Ramos (cell line): ENCODE results near the gene MTHFD1L.
"Not testable (repeated sequence)": the region's sequence is repeated elsewhere in the genome, so short reads cannot be mapped to it uniquely, and the experiment has no call there.

Experiments used
- in situ Hi-C: fragments of 300-500 bp; cut with MboI; formaldehyde crosslinking; loops from one replicate; pipeline ENCODE4 v1.14.3; 2022; ENCODE audit warnings: low sequenced_read_pairs; ENCODE audit not compliant: unreplicated experiment

The MTHFD1L gene

DNA sequence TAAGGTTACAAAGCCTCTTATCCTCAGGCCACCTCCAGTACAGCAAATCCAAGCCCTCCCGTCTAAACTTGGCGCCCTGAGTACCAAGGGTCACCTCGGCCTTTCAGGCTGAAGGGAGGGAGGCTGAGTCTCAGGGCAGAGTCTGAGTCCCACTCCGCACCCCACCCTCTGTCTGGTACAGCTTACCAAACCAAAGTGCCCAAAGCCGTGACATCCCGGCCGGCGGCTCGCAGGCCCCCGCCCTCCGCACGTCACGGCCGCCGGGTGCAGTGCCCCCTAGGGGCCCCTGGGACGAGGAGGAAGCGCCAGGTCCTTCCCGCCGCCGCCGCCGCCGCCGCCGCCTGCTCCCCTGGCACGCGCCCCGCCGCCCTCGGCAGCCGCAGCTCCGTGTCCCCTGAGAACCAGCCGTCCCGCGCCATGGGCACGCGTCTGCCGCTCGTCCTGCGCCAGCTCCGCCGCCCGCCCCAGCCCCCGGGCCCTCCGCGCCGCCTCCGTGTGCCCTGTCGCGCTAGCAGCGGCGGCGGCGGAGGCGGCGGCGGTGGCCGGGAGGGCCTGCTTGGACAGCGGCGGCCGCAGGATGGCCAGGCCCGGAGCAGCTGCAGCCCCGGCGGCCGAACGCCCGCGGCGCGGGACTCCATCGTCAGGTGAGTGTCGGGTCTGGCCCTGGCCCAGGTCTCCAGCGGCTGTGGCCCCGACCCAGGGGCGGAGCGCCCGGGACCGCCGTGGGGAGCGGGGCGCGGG lies at the start of gene MTHFD1L:
MTHFD1L (plus strand) TSS at position 297 of the 741 bp plus-strand sequence; CDS start at position 418, 121 bp downstream.
- in situ Hi-C loops: no loop called here

DNA sequence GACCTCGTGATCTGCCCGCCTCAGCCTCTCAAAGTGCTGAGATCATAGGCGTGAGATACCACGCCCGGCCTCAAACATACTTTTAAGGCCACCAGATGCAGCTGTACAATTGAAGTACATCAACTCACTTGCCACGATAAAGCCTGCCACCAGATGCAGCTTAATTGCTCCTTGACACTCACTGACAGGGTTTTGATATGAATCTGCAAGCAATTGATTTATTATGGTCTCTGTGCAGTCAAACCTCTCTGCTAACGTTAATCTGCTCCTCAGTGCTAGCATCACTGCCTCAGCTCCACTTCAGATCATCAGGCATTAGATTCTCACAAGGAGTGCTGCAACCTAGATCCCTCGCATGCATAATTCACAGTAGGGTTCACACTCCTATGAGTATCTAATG lies 48.9 kb upstream of the MTHFD1L start:
- in situ Hi-C loops: loop anchor here (10.0 kb wide), 1 partner anchor 732 kb away; no protein-coding TSS in a partner anchor

DNA sequence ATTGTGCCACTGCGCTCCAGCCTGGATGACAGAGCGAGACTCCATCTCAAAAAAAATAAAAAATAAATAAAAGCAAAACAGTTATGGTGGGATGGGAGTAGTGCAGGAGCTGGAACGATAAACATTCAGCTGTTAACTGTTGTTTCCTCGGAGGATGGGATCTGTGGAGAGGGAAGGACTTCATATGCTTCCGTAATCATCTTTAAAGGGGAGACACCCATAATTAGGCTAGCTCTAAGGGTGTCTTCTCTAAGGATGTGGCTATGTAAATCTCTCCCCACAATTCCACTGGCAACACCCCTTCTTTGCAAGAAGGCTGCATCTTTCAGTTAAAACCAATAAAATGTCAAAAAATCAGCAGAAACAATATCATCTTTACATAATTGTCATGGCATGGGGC lies 42.6 kb upstream of the MTHFD1L start:
- in situ Hi-C loops: no loop called here

DNA sequence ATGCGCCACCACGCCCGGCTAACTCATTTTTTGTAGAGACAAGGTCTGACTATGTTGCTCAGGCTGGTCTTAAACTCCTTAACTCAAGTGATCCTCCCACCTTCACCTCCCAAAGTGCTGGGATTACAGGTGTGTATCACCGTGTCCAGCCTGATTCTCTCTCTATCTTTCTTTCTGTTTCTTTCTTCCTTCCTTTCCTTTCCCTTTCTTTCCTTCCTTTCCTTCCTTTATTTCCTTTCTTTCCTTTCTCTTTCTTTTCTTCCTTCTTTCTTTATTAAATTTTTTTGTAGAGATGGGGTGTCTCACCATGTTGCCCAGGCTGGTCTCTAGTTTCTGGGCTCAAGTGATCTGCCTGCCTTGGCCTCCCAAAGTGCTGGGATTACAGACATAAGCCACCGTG lies 38.7 kb upstream of the MTHFD1L start:
- in situ Hi-C loops: no loop called here

DNA sequence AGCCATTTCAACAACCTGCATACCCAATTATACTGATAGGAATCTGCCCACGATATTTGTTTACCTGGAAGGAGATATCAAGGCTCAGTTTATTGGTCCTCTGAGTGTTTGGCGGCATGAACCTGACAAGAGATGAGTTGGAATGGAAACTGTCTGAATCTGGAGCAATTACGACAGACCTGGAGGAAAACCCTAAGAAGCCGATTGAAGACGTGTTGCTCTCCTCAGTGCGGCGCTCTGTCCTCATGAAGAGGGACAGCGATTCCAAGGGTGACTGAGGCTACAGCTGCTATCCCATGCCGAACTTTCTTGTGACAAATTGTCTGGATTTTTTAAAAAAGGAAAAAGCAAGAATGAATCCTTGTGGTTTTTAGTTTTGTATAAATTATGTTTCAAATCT lies 37.4 kb upstream of the MTHFD1L start:
- in situ Hi-C loops: not testable (repeated sequence)

DNA sequence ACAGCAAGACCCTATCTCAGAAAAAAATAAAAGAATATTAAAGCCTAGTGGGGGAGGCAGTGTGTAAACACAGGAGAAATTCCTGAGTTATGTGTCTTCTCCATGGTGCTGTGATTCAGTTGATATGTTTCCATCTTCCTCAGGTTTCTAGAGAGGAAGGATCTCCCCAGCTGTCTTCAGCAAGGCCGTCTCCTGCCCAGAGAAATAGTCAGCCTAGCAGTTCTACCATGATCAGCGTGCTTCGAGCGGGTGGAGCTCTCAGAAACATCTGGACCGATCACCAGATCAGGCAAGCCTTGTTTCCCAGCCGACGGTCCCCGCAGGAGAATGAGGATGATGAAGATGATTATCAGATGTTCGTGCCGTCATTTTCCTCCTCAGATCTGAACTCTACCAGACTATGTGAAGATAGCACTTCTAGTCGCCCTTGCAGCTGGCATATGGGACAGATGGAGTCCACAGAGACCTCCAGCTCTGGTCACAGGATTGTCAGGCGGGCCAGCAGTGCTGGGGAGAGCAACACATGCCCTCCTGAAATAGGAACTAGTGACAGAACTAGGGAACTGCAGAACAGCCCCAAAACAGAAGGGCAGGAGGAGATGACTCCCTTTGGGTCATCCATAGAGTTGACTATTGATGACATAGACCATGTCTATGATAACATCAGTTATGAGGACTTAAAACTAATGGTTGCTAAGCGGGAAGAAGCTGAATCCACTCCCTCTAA lies 34.9 kb upstream of the MTHFD1L start:
- in situ Hi-C loops: no loop called here

DNA sequence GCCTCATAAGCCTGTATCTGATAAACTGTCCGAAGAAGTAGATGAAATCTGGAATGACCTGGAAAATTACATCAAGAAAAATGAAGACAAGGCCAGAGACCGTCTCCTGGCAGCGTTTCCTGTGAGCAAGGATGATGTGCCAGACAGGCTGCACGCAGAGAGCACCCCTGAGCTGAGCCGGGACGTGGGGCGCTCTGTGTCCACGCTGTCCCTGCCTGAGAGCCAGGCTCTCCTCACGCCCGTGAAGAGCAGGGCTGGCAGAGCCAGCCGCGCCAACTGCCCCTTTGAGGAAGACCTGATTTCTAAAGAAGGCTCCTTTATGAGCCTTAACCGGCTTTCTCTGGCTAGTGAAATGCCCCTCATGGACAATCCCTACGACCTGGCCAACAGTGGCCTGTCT lies 33.9 kb upstream of the MTHFD1L start:
- in situ Hi-C loops: no loop called here

DNA sequence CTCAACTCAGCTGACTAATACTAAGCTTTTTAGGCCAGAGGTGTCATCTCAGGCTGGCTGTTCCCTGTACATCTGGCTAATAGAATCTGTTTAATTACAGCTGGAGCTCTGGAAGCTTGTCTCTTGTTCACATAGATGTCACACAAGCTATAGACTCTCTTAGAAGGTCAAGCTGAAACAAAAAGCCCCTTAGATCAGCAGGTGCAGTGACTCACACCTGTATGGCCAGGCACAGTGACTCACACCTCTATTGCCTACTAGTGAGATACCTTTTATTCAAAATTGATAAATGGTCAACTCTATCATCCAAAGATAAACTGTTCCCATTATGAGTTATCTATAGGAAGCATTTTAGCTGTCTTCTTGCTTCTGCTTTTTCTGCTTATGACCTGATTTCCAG lies 29.9 kb upstream of the MTHFD1L start:
- in situ Hi-C loops: no loop called here

DNA sequence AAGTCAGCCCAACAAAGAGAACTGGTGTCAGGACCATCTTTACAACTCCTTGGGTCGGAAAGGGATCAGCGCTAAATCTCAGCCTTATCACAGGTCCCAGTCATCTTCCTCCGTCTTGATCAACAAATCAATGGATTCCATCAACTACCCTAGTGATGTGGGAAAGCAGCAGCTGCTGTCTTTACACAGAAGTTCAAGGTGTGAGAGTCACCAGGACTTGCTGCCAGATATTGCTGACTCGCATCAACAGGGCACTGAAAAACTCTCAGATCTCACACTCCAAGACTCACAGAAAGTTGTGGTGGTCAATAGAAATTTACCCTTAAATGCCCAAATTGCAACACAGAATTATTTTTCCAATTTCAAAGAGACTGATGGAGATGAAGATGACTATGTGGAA lies 25.3 kb upstream of the MTHFD1L start:
- in situ Hi-C loops: no loop called here

DNA sequence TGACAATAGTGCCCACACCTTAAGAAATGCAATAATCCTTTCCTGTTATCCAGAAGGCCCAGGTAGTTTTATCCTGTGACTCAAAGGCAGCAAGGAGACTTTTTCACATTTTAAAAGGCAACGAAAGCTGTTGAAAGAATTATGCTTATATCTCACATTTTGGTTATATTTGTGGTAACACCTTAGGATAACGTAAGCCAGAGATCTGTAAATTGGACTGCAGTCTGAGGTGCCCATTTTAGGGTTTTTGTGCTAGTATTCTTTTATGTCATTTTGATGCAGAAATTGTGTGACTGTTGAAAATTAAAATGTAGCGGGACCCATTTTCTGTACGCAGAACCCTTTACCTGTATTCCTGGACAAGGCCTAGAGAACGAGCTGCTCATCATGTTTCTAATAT lies 24.3 kb upstream of the MTHFD1L start:
- in situ Hi-C loops: no loop called here

DNA sequence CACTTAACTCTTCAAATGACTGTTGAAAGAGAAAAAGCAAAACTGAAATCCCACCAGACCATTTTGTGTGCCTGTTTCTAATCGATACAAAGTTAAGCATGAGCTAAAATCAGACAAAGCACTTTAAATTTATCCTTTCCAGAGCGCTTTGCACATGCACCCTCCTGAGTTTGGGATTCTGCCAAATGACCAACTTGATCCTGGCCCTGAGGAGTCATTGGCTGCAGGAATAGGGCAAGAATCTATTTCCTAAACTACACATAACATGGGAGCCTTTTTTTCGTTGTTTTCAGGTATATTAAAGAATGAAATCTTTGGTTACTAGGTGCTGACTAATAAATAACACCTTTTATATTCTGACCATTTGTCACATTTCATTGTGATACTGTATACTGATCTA lies 23.8 kb upstream of the MTHFD1L start:
- in situ Hi-C loops: no loop called here

DNA sequence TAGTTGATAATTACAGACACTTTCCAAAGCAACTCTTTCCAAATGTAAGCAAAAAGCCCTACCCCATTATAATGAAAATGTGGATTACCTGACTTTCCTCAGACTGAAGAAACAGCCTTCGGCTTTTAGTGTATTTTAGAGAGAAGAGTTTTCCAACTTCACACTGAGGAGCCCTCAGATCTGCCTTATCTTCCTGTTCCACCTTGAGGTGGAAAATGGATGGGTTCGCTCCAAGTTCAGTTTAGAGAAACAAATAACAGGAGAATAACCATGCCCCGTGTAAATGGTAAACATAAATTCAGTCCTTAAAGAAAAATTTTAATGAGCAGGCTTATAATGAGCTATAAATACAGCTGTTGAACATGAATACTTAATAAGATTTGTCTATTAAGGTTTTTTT lies 21.1 kb upstream of the MTHFD1L start:
- in situ Hi-C loops: no loop called here

DNA sequence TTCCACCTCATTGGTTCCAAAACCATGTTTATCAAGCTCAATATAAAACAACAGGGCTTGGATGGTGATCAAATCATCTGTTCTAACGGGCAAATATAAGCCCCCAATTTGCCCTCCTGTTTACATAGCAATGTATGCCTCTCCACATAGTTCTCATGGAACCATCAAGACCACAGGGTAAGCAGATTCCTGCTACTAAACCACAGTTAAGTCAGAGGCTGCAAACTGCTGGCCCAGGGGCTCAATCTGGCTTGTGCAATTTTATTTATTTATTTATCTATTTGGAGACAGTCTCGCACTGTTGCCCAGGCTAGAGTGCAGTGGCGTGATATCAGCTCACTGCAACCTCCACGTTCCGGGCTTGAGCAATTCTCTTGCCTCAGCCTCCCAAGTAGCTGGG lies 18.9 kb upstream of the MTHFD1L start:
- in situ Hi-C loops: no loop called here

DNA sequence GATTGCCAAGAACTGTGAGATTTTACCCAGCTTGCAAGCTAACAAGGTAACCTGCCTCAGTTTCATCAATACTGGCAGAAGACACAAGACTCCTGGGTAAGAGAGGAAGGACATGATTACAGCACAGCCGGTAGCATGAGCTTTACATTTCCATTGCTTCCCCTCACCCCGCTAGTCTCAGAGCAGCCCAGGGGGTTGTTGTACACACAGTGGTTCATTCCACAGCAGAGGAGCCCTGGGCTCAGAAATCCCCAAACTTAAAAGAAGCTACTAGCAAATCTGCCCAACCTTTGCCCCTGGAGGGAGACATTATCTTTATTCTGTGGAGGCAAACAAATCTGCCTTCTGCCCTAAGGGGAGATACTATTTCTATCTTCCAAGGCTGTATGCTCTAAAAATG lies 17.1 kb upstream of the MTHFD1L start:
- in situ Hi-C loops: no loop called here

DNA sequence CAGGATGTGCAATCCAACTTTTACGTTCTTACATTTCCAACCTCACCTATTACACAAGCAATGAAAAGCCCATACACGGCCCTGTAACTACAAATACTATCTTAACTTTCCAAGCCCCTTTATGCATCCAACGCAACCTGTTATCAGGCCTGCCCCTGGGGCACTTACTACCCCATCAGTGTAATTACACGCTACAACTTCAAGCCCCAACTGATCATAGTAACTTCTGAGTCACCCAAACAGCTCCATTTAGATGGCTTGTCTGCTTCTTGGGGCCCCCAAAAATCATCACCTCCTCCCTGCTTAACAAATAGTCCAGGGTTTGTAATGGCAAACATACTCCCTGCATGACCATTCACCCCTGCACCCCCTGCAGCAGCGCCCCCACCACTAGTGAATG lies 11.1 kb upstream of the MTHFD1L start:
- in situ Hi-C loops: not testable (repeated sequence)

DNA sequence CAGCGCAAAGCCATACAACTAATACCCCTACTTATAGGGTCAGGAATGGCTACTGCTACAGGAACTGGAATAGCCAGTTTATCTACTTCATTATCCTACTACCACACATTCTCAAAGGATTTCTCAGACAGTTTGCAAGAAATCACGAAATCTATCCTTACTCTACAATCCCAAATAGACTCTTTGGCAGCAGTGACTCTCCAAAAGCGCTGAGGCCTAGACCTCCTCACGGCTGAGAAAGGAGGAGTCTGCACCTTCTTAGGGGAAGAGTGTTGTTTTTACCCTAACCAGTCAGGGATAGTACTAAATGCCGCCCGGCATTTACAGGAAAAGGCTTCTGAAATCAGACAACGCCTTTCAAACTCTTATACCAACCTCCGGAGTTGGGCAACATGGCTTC lies 10.3 kb upstream of the MTHFD1L start:
- in situ Hi-C loops: not testable (repeated sequence)

DNA sequence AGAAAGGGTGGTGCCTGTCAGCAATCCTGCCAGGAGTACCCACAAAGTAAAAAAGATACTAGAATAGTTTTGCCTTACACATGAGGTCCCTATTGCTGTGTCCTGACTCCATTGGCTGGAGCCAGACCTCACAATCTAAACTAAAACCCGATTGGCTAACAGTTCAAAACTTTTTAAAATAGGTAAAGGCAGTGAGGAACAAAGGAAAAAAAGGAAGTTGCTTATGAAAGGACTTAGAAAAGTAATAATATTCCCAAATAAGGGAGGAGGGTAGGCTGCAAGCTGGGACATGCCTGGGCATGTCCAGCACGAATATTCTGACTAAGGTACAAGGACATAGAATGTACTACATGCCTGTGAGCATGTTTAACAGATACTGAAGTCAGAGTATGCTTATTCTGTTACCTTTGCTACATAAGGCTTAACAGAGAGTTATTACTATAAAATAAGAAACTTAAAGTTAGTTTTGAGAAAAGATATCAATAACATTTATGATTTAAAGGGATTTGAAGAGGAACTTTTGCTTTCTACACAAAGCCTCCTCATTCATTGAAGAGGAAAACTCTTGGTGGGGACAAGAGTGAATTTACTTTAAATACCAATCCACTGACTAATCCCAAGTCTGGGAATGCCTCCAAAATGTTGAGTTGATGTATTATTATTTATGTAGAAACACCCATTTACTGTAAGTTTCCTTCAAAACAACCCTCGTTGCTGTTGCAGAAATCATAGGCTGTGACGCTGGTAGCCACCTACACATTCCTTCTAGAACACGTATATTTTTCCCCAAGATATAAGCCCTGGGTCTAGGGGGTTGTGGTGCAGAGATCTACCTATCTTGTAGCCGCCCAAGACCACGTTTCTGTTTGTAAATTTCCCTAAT lies 8.2 kb upstream of the MTHFD1L start:
- in situ Hi-C loops: no loop called here

DNA sequence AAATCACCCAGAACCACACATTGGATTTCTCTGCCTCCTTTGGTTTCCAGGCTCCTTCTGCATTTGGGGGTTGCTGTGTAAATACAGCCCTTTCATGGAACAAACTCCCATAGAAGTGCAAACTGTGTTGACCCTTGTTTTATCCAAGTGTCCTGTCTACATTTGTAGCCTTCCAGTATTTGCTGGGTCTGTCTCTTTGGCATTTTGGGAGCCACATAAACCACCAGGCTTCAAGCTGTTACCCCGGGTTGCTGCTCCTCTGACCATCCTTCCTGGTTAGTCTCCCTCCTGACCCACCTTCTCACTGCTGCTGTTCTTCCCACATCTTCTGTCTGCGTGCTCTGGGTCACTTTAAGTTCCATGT lies 7.6 kb upstream of the MTHFD1L start:
- in situ Hi-C loops: no loop called here

DNA sequence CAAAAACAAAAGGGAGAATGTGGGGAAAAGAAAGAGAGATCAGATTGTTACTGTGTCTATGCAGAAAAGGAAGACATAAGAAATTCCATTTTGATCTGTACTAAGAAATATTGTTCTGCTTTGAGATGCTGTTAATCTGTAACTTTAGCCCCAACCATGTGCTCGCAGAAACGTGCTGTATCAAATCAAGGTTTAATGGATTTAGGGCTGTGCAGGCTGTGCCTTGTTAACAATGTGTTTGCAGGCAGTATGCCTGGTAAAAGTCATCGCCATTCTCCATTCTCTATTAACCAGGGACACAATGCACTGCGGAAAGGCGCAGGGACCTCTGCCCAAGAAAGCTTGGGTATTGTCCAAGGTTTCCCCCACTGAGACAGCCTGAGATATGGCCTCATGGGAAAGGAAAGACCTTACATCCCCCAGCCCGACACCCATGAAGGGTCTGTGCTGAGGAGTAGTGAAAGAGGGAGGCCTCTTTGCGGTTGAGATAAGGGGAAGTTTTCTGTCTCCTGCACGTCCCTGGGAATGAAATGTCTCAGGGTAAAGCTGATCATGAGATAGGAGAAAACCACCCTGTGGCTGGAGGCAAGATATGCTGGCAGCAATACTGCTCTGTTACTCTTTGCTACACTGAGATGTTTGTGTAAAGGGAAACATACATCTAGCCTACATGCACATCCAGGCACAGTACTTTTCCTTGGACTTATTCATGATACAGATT lies 3.9 kb upstream of the MTHFD1L start:
- in situ Hi-C loops: not testable (repeated sequence)

DNA sequence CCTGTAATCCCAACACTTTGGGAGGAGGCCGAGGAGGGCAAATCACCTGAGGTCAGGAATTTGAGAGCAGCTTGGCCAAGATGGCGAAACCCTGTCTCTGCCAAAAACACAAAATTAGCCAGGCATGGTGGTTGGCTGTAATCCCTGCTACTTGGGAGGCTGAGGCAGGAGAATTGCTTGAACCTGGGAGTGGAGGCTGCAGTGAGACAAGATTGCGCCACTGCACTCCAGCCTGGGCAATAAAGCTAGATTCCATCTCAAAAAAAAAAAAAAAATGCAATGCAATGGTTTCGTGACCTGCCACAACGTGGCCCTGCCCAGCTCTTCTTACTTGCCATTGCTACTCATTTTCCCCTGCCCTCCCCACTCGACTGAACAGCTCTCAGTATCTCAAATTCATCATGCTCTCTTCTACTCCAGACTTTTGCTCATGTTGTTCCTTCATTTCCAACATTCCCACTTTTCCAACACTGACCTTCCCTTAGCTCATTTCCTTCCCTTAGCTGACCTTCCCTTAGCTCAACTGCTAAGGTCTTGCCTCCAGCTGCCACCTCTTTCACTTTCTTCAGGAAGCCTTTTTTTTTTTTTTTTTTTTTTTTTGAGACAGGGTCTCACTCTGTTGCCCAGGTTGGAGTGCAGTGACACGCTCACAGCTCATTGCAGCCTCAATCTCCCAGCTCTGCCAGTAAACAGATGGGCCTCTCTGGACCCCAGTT lies 2.1 kb upstream of the MTHFD1L start:
- in situ Hi-C loops: no loop called here
